Measurements from ENCODE around the gene CDAN1. TPM values are rescaled to one million over a fixed set of nuclear protein-coding genes. Genes with fewer than 3 reads are reported as not detected.
"Not testable (repeated sequence)": the region's sequence is repeated elsewhere in the genome, so short reads cannot be mapped to it uniquely, and the experiment has no call there.

The CDAN1 gene
- total RNA-seq, 1 donor from 2014 or later = 29.9 TPM

GRCh38 chr15:42775416-42775815 lies 38.5 kb upstream of the CDAN1 start:
- H3K4me3 Mint-ChIP-seq (ENCODE audit: unreplicated experiment) = no peak overlapping the region
- H3K36me3 Mint-ChIP-seq (ENCODE audit: low read depth, unreplicated experiment) = peaks cover 1% of the 10 kb centered on the region
- H3K9me3 Mint-ChIP-seq (ENCODE audit: unreplicated experiment) = no peaks in the 10 kb centered on the region
- no peaks in the 10 kb centered on the region for H3K4me1 Mint-ChIP-seq (ENCODE audit: unreplicated experiment)
- H3K27me3 Mint-ChIP-seq (ENCODE audit: unreplicated experiment) = no peaks in the 10 kb centered on the region
- DNase-seq (ENCODE audit: low spot score) = no peak
- H3K27ac Mint-ChIP-seq (ENCODE audit: unreplicated experiment) = no peak overlapping the region
- TF ChIP-seq CTCF (IDR thresholded peaks at IDR 0.05; ENCODE audit: unreplicated experiment) = no peak

DNA sequence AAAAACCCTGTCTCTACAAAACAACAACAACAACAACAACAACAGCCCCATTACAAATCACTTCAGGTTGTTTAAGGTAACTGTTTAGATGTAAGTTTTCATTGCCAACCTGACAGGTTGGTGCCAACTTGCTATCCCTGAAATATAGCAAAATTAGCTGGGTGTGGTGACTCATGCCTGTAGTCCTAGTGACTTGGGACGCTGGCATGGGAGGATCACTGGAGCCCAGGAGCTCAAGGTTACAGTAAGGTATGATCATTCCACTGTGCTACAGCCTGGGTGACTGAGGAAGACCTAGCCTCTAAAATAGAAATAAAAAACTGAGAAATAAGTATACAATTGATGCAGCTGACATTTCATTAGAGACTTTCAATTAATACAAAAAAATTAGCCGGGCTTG lies 36.0 kb upstream of the CDAN1 start:
- no peak for TF ChIP-seq CTCF (IDR thresholded peaks at IDR 0.05; ENCODE audit: unreplicated experiment)
- no peaks in the 10 kb centered on the region for H3K27me3 Mint-ChIP-seq (ENCODE audit: unreplicated experiment)
- no peak for DNase-seq (ENCODE audit: low spot score)
- H3K4me1 Mint-ChIP-seq (ENCODE audit: unreplicated experiment) = no peaks in the 10 kb centered on the region
- no peak overlapping the region for H3K4me3 Mint-ChIP-seq (ENCODE audit: unreplicated experiment)
- H3K9me3 Mint-ChIP-seq (ENCODE audit: unreplicated experiment) = no peaks in the 10 kb centered on the region
- H3K27ac Mint-ChIP-seq (ENCODE audit: unreplicated experiment) = no peak overlapping the region
- peaks cover 4% of the 10 kb centered on the region for H3K36me3 Mint-ChIP-seq (ENCODE audit: low read depth, unreplicated experiment)

GRCh38 chr15:42772144-42772543 lies 35.2 kb upstream of the CDAN1 start:
- H3K27ac Mint-ChIP-seq (ENCODE audit: unreplicated experiment) = no peak overlapping the region
- no peaks in the 10 kb centered on the region for H3K4me1 Mint-ChIP-seq (ENCODE audit: unreplicated experiment)
- no peak for DNase-seq (ENCODE audit: low spot score)
- no peak overlapping the region for H3K4me3 Mint-ChIP-seq (ENCODE audit: unreplicated experiment)
- TF ChIP-seq CTCF (IDR thresholded peaks at IDR 0.05; ENCODE audit: unreplicated experiment) = no peak
- H3K36me3 Mint-ChIP-seq (ENCODE audit: low read depth, unreplicated experiment) = peaks cover 4% of the 10 kb centered on the region
- no peaks in the 10 kb centered on the region for H3K9me3 Mint-ChIP-seq (ENCODE audit: unreplicated experiment)
- no peaks in the 10 kb centered on the region for H3K27me3 Mint-ChIP-seq (ENCODE audit: unreplicated experiment)

DNA sequence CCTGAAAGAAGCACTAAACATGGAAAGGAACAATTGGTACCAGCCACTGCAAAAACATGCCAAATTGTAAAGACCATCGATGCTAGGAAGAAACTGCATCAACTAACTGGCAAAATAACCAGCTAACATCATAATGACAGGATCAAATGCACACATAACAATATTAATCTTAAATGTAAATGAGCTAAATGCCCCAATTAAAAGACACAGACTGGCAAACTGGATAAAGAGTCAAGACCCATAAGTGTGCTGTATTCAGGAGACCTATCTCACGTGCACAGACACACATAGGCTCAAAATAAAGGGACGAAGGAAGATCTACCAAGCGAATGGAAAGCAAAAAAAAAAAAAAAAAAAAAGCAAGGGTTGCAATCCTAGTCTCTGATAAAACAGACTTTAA lies 29.2 kb upstream of the CDAN1 start:
- not testable (repeated sequence) for H3K9me3 Mint-ChIP-seq (ENCODE audit: unreplicated experiment); H3K4me3 Mint-ChIP-seq (ENCODE audit: unreplicated experiment); H3K27ac Mint-ChIP-seq (ENCODE audit: unreplicated experiment); H3K27me3 Mint-ChIP-seq (ENCODE audit: unreplicated experiment); H3K4me1 Mint-ChIP-seq (ENCODE audit: unreplicated experiment); DNase-seq (ENCODE audit: low spot score)
- H3K36me3 Mint-ChIP-seq (ENCODE audit: low read depth, unreplicated experiment) = peaks cover 18% of the 10 kb centered on the region

DNA sequence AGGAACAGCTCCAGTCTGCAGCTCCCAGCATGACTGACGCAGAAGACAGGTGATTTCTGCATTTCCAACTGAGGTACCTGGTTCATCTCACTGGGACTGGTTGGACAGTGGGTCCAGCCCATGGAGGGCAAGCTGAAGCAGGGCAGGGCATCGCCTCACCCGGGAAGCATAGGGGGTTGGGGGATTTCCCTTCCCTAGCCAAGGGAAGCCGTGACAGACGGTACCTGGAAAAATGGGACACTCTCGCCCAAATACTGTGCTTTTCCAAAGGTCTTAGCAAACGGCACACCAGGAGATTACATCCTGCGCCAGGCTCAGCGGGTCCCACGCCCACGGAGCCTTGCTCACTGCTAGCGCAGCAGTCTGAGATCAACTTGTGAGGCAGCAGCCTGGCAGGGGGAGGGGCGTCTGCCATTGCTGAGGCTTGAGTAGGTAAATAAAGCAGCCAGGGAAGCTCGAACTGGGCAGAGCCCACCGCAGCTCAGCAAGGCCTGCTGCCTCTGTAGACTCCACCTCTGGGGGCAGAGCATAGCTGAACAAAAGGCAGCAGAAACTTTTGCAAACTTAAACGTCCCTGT lies 27.3 kb upstream of the CDAN1 start:
- not testable (repeated sequence) for H3K9me3 Mint-ChIP-seq (ENCODE audit: unreplicated experiment); DNase-seq (ENCODE audit: low spot score); H3K27ac Mint-ChIP-seq (ENCODE audit: unreplicated experiment); H3K27me3 Mint-ChIP-seq (ENCODE audit: unreplicated experiment); H3K4me3 Mint-ChIP-seq (ENCODE audit: unreplicated experiment); H3K4me1 Mint-ChIP-seq (ENCODE audit: unreplicated experiment)
- peaks cover 14% of the 10 kb centered on the region for H3K36me3 Mint-ChIP-seq (ENCODE audit: low read depth, unreplicated experiment)

DNA sequence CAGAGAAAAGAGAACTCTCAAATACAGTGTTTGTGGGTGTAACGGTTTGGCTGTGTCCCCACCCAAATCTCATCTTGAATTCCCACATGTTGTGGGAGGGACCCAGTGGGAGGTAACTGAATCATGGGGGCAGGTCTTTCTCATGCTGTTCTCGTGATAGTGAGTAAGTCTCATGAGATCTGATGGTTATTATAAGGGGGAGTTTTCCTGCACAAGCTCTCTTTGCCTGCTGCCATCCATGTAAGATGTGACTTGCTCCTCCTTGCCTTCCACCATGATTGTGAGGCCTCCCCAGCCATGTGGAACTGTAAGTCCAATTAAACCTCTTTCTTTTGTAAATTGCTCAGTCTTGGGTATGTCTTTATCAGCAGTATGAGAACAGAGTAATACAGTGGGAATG lies 24.9 kb upstream of the CDAN1 start:
- H3K4me3 Mint-ChIP-seq (ENCODE audit: unreplicated experiment) = peak overlapping the region; percentile 60
- not testable (repeated sequence) for H3K27ac Mint-ChIP-seq (ENCODE audit: unreplicated experiment); DNase-seq (ENCODE audit: low spot score); H3K27me3 Mint-ChIP-seq (ENCODE audit: unreplicated experiment); H3K9me3 Mint-ChIP-seq (ENCODE audit: unreplicated experiment); H3K4me1 Mint-ChIP-seq (ENCODE audit: unreplicated experiment)
- H3K36me3 Mint-ChIP-seq (ENCODE audit: low read depth, unreplicated experiment) = peaks cover 14% of the 10 kb centered on the region
